Stimulated activated CD4-positive, alpha-beta T cell treated with anti-CD3 and anti-CD28 coated beads, Interleukin-12 subunit alpha, Interleukin-12 subunit beta, amount 100 ng/mL, for 24 hours (primary cell): ENCODE measurements around the gene C3orf20.
A peak's percentile ranks its signal among the peaks of the same experiment; 100 is the strongest.

Source experiments
- DNase-seq, 2 experiments: peaks; one replicate each; pipeline ENCODE4 v3.0.0-alpha.2; 2020; ENCODE audit warnings: low read depth in 2 of 2

C3orf20 gene

GRCh38 chr3:14674841-14675240 lies at the start of gene C3orf20:
TSS of gene C3orf20 (plus strand) at chr3:14675141. CDS start at chr3:14682714, 7,573 bp downstream.
- DNase-seq = no peak

- no peak for DNase-seq
Observed at GRCh38 chr3:14625443-14625842, 49.5 kb upstream of the C3orf20 start.

GRCh38 chr3:14627815-14628214 lies 47.1 kb upstream of the C3orf20 start:
- no peak for DNase-seq

- DNase-seq = no peak
Observed at GRCh38 chr3:14628406-14628805, 46.5 kb upstream of the C3orf20 start.

- no peak for DNase-seq
Observed at GRCh38 chr3:14630404-14631100, 44.4 kb upstream of the C3orf20 start.

- no peak for DNase-seq
Observed at GRCh38 chr3:14631101-14631497, 43.8 kb upstream of the C3orf20 start.

GRCh38 chr3:14631687-14632441 lies 43.1 kb upstream of the C3orf20 start:
- DNase-seq = no peak

GRCh38 chr3:14632442-14632930 lies 42.5 kb upstream of the C3orf20 start:
- no peak for DNase-seq

- DNase-seq = no peak
Observed at GRCh38 chr3:14633417-14633816, 41.5 kb upstream of the C3orf20 start.

GRCh38 chr3:14633819-14634424 lies 41.0 kb upstream of the C3orf20 start:
- peak; percentile 9 to 39 for DNase-seq

- DNase-seq = no peak
Observed at GRCh38 chr3:14634763-14635400, 40.1 kb upstream of the C3orf20 start.

GRCh38 chr3:14636496-14637087 lies 38.3 kb upstream of the C3orf20 start:
- no peak for DNase-seq

GRCh38 chr3:14640157-14640562 lies 34.8 kb upstream of the C3orf20 start:
- no peak for DNase-seq

GRCh38 chr3:14640734-14641133 lies 34.2 kb upstream of the C3orf20 start:
- DNase-seq = no peak

- no peak for DNase-seq
Observed at GRCh38 chr3:14641346-14641745, 33.6 kb upstream of the C3orf20 start.

GRCh38 chr3:14645453-14645852 lies 29.5 kb upstream of the C3orf20 start:
- DNase-seq = no peak

- no peak for DNase-seq
Observed at GRCh38 chr3:14646131-14646573, 28.8 kb upstream of the C3orf20 start.

- no peak for DNase-seq
Observed at GRCh38 chr3:14646589-14647413, 28.1 kb upstream of the C3orf20 start.

- DNase-seq = no peak
Observed at GRCh38 chr3:14647976-14648955, 26.7 kb upstream of the C3orf20 start.

GRCh38 chr3:14649466-14649865 lies 25.5 kb upstream of the C3orf20 start:
- DNase-seq = no peak
